ENCODE results near the gene KRTAP10-8.
"Not testable (repeated sequence)": the region's sequence is repeated elsewhere in the genome, so short reads cannot be mapped to it uniquely, and the experiment has no call there.

Gene KRTAP10-8

GRCh38 chr21:44646366-44647221 lies 34.7 kb downstream of the KRTAP10-8 start, which contains the start of gene KRTAP10-11:
Gene KRTAP10-11 (plus strand): TSS chr21:44646414. CDS start chr21:44646459, 45 bp downstream.
- not testable (repeated sequence) for DNase-seq (ENCODE audit: low read depth)

- DNase-seq (ENCODE audit: low read depth): no peak
Observed at GRCh38 chr21:44647222-44647552, 35.3 kb downstream of the KRTAP10-8 start.

GRCh38 chr21:44648557-44649311 lies 36.9 kb downstream of the KRTAP10-8 start:
- DNase-seq (ENCODE audit: low read depth): no peak

- no peak for DNase-seq (ENCODE audit: low read depth)
Observed at GRCh38 chr21:44649521-44650100, 37.7 kb downstream of the KRTAP10-8 start.

- DNase-seq (ENCODE audit: low read depth): no peak
Observed at GRCh38 chr21:44650265-44650972, 38.5 kb downstream of the KRTAP10-8 start.

GRCh38 chr21:44650973-44651675 lies 39.2 kb downstream of the KRTAP10-8 start:
- no peak for DNase-seq (ENCODE audit: low read depth)

GRCh38 chr21:44653123-44653522 lies 41.2 kb downstream of the KRTAP10-8 start:
- DNase-seq (ENCODE audit: low read depth): no peak

GRCh38 chr21:44653656-44654575 lies 42.0 kb downstream of the KRTAP10-8 start:
- DNase-seq (ENCODE audit: low read depth): no peak

GRCh38 chr21:44654576-44655175 lies 42.8 kb downstream of the KRTAP10-8 start, which contains the start of gene KRTAP12-4:
Gene KRTAP12-4 (minus strand): TSS chr21:44654659. CDS start chr21:44654614, 45 bp downstream.
- no peak for DNase-seq (ENCODE audit: low read depth)

GRCh38 chr21:44656868-44657267 lies 45.0 kb downstream of the KRTAP10-8 start:
- DNase-seq (ENCODE audit: low read depth): no peak

GRCh38 chr21:44657635-44658540 lies 46.0 kb downstream of the KRTAP10-8 start, which contains the start of gene KRTAP12-3:
Gene KRTAP12-3 (plus strand): TSS chr21:44657932. CDS start chr21:44657980, 48 bp downstream.
- DNase-seq (ENCODE audit: low read depth): no peak

- no peak for DNase-seq (ENCODE audit: low read depth)
Observed at GRCh38 chr21:44658541-44658910, 46.6 kb downstream of the KRTAP10-8 start.

GRCh38 chr21:44658913-44659595 lies 47.2 kb downstream of the KRTAP10-8 start:
- DNase-seq (ENCODE audit: low read depth): no peak

- not testable (repeated sequence) for DNase-seq (ENCODE audit: low read depth)
Observed at GRCh38 chr21:44661567-44661966, 49.7 kb downstream of the KRTAP10-8 start.

Measured in stimulated activated CD8-positive, alpha-beta memory T cell treated with anti-CD3 and anti-CD28 coated beads, Interleukin-15, amount 100 ng/mL, for 24 hours (primary cell).